GM06990 (cell line): ENCODE data around the gene BCAS3.
"Not testable (repeated sequence)": the region's sequence is repeated elsewhere in the genome, so short reads cannot be mapped to it uniquely, and the experiment has no call there.

Source experiments
- DNase-seq: peaks from one replicate; pipeline ENCODE4 v3.0.0-alpha.2; 2011; ENCODE audit not compliant: insufficient read length; ENCODE audit errors: extremely low read depth
- H3K27me3 ChIP-seq: replicated peaks from 2 replicates; pipeline ENCODE4 v1.6.0; 2011; ENCODE audit warnings: low read length; ENCODE audit not compliant: control insufficient read depth, insufficient read depth
- H3K36me3 ChIP-seq: 2 replicates; pipeline ENCODE4 v1.5.1; 2011; ENCODE audit warnings: low read length; ENCODE audit not compliant: control insufficient read depth, insufficient read depth
- H3K4me3 ChIP-seq: replicated peaks from 2 replicates; pipeline ENCODE4 v1.5.1; 2011; ENCODE audit warnings: low read depth, mild to moderate bottlenecking, control low read depth, low read length
- CTCF ChIP-seq: IDR thresholded peaks from 2 replicates; pipeline ENCODE4 v1.5.1; 2011; ENCODE audit warnings: low read length, control low read depth, mild to moderate bottlenecking, inconsistent platforms; ENCODE audit not compliant: insufficient read depth, poor library complexity, severe bottlenecking

Gene BCAS3

DNA sequence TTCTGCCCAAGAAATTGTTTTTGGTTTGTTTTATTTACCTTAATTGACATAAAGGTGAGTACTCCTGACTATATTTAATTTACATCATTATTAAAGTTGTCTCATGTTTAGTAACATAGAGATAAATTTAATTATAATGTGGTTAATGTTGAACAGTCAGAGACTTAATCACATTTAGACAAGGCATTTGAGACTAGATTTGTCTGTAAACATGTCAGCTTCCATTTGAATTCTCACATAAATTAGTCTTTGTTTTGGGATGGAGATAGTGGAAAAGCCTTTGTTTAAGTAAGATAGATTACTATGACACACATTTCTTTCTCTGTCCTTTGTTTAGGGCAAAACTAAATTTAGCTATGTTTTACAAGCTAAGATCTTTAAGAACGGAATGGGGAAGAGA, 18.5 kb upstream of the BCAS3 start:
- no peaks in the 10 kb centered on the region for H3K27me3 ChIP-seq
- no peak overlapping the region for H3K4me3 ChIP-seq
- DNase-seq = no peak
- H3K36me3 ChIP-seq = peaks cover 6% of the 10 kb centered on the region
- no peak for TF ChIP-seq CTCF

DNA sequence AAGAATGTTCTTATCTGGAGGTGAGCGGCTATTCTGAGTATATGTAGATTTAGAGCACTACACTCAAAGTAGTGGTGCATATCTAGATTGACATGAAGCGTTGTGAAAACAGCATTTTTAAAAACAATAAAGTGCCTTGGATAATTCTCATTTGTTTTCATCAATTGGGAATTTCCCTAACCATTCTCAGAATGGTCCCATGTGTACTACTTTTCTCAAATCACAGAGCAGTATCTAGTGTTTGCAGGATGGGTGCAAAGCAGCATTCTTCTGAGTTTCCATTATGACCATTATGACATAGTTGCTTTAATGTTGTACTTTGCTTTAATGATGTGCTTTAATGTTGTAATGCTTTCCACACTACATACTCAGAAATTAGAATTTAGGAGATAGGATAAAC, 16.2 kb upstream of the BCAS3 start:
- TF ChIP-seq CTCF = no peak
- no peak for DNase-seq
- no peak overlapping the region for H3K4me3 ChIP-seq
- peaks cover 5% of the 10 kb centered on the region for H3K36me3 ChIP-seq
- H3K27me3 ChIP-seq = no peaks in the 10 kb centered on the region

DNA sequence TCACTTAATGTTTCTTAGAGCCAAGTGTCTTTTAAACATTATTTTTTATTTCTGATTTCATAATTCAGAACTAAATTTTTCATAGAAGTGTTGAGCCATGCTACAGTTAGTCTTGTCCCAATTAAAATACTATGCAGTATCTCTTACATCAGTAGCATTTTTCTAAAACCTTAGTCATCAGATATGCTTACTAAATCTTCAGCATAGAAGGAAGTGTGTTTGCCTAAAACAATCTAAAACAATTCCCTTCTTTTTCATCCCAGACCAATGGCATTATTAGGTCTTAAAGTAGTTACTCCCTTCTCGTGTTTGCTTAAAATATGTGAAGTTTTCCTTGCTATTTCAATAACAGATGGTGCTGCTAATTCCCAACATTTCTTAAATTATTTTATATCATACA, 13.6 kb upstream of the BCAS3 start:
- Histone ChIP-seq H3K4me3 (no peak overlapping the region), H3K27me3 (no peaks in the 10 kb centered on the region), H3K36me3 (peaks cover 4% of the 10 kb centered on the region)
- no peak for DNase-seq
- TF ChIP-seq CTCF = no peak

DNA sequence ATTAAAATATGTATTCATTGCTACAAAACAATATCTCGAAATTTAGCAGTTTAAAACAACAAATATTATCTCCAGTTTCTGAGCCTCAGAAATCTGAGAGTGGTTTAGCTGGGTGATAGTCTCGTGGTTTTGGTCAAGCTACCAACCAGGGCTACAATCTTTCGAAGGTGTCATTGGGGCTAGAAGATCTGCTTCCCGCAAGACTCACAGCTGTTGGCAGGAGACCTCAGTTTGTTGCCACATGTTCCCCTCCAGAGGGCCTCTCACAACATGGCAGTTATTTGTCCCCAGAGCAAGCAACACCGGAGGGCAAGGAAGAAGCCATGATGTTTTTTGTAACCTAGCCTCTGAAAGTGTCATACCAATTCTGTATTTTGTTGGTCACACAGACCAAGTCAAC, 12.0 kb upstream of the BCAS3 start:
- Histone ChIP-seq H3K27me3 (no peaks in the 10 kb centered on the region), H3K4me3 (no peak overlapping the region), H3K36me3 (peaks cover 4% of the 10 kb centered on the region)
- no peak for DNase-seq
- no peak for TF ChIP-seq CTCF

GRCh38 chr17:60668741-60669140, 8.9 kb upstream of the BCAS3 start:
- H3K36me3 ChIP-seq, H3K4me3 ChIP-seq, H3K27me3 ChIP-seq: not testable (repeated sequence)

GRCh38 chr17:60671482-60671881, 6.2 kb upstream of the BCAS3 start:
- DNase-seq = no peak
- TF ChIP-seq CTCF = no peak
- Histone ChIP-seq H3K4me3 (no peak overlapping the region), H3K36me3 (no peaks in the 10 kb centered on the region), H3K27me3 (no peaks in the 10 kb centered on the region)

More at GRCh38 chr17:60668741-60669140, 8.9 kb upstream of the BCAS3 start:
- DNase-seq = not testable (repeated sequence)

DNA sequence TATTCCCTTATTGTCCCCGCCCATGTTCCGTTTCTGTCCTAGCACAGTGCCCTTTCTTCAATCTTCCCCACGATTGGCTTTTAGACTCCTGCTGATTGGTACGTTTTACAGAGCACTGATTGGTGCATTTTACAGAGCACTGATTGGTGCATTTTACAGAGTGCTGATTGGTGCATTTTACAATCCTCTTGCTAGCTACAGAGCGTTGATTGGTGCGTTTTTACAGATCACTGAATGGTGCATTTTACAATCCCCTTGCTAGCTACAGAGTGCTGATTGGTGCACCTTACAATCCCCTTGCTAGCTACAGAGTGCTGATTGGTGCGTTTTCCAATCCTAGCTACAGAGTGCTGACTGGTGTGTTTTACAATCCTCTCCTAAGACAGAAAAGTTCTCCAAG, 3.0 kb upstream of the BCAS3 start:
- H3K27me3 ChIP-seq, DNase-seq, H3K36me3 ChIP-seq, H3K4me3 ChIP-seq: not testable (repeated sequence)
